ENCODE data around the gene ATP6V1G3.

ATP6V1G3 gene

GRCh38 chr1:198494658-198495103, 45.8 kb downstream of the ATP6V1G3 start:
- Histone ChIP-seq H3K9me3 (ENCODE audit: low read length) (no peaks in the 10 kb centered on the region), H3K27ac (ENCODE audit: low read depth, low read length) (no peak overlapping the region), H3K4me1 (ENCODE audit: insufficient read depth, low read length) (no peaks in the 10 kb centered on the region), H3K4me3 (ENCODE audit: low read depth in 1 of 2, low read length in 2 of 2) (no peak overlapping the region), H3K36me3 (ENCODE audit: insufficient read depth, low read length) (no peaks in the 10 kb centered on the region), H3K9ac (ENCODE audit: low read length) (no peak overlapping the region), H3K27me3 (ENCODE audit: control insufficient read depth in 1 of 2, insufficient read depth in 2 of 2, low read length in 2 of 2) (no peaks in the 10 kb centered on the region)

- no peak overlapping the region for H3K9ac ChIP-seq (ENCODE audit: low read length)
- no peaks in the 10 kb centered on the region for H3K4me1 ChIP-seq (ENCODE audit: insufficient read depth, low read length)
- H3K36me3 ChIP-seq (ENCODE audit: insufficient read depth, low read length) = no peaks in the 10 kb centered on the region
- H3K9me3 ChIP-seq (ENCODE audit: low read length) = no peaks in the 10 kb centered on the region
- H3K27ac ChIP-seq (ENCODE audit: low read depth, low read length) = no peak overlapping the region
- no peaks in the 10 kb centered on the region for H3K27me3 ChIP-seq (ENCODE audit: control insufficient read depth in 1 of 2, insufficient read depth in 2 of 2, low read length in 2 of 2)
- no peak overlapping the region for H3K4me3 ChIP-seq (ENCODE audit: low read depth in 1 of 2, low read length in 2 of 2)
These were observed 46.3 kb downstream of the ATP6V1G3 start for GRCh38 chr1:198494139-198494538.

- H3K4me1 ChIP-seq (ENCODE audit: insufficient read depth, low read length) = no peaks in the 10 kb centered on the region
- no peak overlapping the region for H3K27ac ChIP-seq (ENCODE audit: low read depth, low read length)
These were observed 47.2 kb downstream of the ATP6V1G3 start for GRCh38 chr1:198493329-198493728.

GRCh38 chr1:198492872-198493271, 47.6 kb downstream of the ATP6V1G3 start:
- Histone ChIP-seq H3K27ac (ENCODE audit: low read depth, low read length) (no peak overlapping the region), H3K36me3 (ENCODE audit: insufficient read depth, low read length) (no peaks in the 10 kb centered on the region), H3K9me3 (ENCODE audit: low read length) (no peaks in the 10 kb centered on the region), H3K9ac (ENCODE audit: low read length) (no peak overlapping the region), H3K27me3 (ENCODE audit: control insufficient read depth in 1 of 2, insufficient read depth in 2 of 2, low read length in 2 of 2) (no peaks in the 10 kb centered on the region), H3K4me1 (ENCODE audit: insufficient read depth, low read length) (no peaks in the 10 kb centered on the region), H3K4me3 (ENCODE audit: low read depth in 1 of 2, low read length in 2 of 2) (no peak overlapping the region)

More at GRCh38 chr1:198493329-198493728, 47.2 kb downstream of the ATP6V1G3 start:
- Histone ChIP-seq H3K27me3 (ENCODE audit: control insufficient read depth in 1 of 2, insufficient read depth in 2 of 2, low read length in 2 of 2) (no peaks in the 10 kb centered on the region), H3K9ac (ENCODE audit: low read length) (no peak overlapping the region), H3K36me3 (ENCODE audit: insufficient read depth, low read length) (no peaks in the 10 kb centered on the region), H3K9me3 (ENCODE audit: low read length) (no peaks in the 10 kb centered on the region), H3K4me3 (ENCODE audit: low read depth in 1 of 2, low read length in 2 of 2) (no peak overlapping the region)

- no peak overlapping the region for H3K9ac ChIP-seq (ENCODE audit: low read length)
- H3K36me3 ChIP-seq (ENCODE audit: insufficient read depth, low read length) = no peaks in the 10 kb centered on the region
- no peaks in the 10 kb centered on the region for H3K9me3 ChIP-seq (ENCODE audit: low read length)
- no peaks in the 10 kb centered on the region for H3K27me3 ChIP-seq (ENCODE audit: control insufficient read depth in 1 of 2, insufficient read depth in 2 of 2, low read length in 2 of 2)
- no peaks in the 10 kb centered on the region for H3K4me1 ChIP-seq (ENCODE audit: insufficient read depth, low read length)
- H3K4me3 ChIP-seq (ENCODE audit: low read depth in 1 of 2, low read length in 2 of 2) = no peak overlapping the region
- H3K27ac ChIP-seq (ENCODE audit: low read depth, low read length) = no peak overlapping the region
These were observed 48.9 kb downstream of the ATP6V1G3 start for GRCh38 chr1:198491596-198491995.

- H3K27ac ChIP-seq (ENCODE audit: low read depth, low read length) = no peak overlapping the region
- H3K9me3 ChIP-seq (ENCODE audit: low read length) = no peaks in the 10 kb centered on the region
- H3K4me3 ChIP-seq (ENCODE audit: low read depth in 1 of 2, low read length in 2 of 2) = no peak overlapping the region
- H3K9ac ChIP-seq (ENCODE audit: low read length) = no peak overlapping the region
- no peaks in the 10 kb centered on the region for H3K4me1 ChIP-seq (ENCODE audit: insufficient read depth, low read length)
- H3K36me3 ChIP-seq (ENCODE audit: insufficient read depth, low read length) = no peaks in the 10 kb centered on the region
- H3K27me3 ChIP-seq (ENCODE audit: control insufficient read depth in 1 of 2, insufficient read depth in 2 of 2, low read length in 2 of 2) = no peaks in the 10 kb centered on the region
These were observed 49.5 kb downstream of the ATP6V1G3 start for GRCh38 chr1:198491028-198491427.

- no peaks in the 10 kb centered on the region for H3K27me3 ChIP-seq (ENCODE audit: control insufficient read depth in 1 of 2, insufficient read depth in 2 of 2, low read length in 2 of 2)
- H3K9ac ChIP-seq (ENCODE audit: low read length) = no peak overlapping the region
- H3K27ac ChIP-seq (ENCODE audit: low read depth, low read length) = no peak overlapping the region
- no peaks in the 10 kb centered on the region for H3K4me1 ChIP-seq (ENCODE audit: insufficient read depth, low read length)
- no peaks in the 10 kb centered on the region for H3K36me3 ChIP-seq (ENCODE audit: insufficient read depth, low read length)
- no peak overlapping the region for H3K4me3 ChIP-seq (ENCODE audit: low read depth in 1 of 2, low read length in 2 of 2)
- no peaks in the 10 kb centered on the region for H3K9me3 ChIP-seq (ENCODE audit: low read length)
These were observed 50.3 kb downstream of the ATP6V1G3 start for GRCh38 chr1:198490224-198490623.

GRCh38 chr1:198486903-198487302, 53.6 kb downstream of the ATP6V1G3 start:
- H3K4me1 ChIP-seq (ENCODE audit: insufficient read depth, low read length) = no peaks in the 10 kb centered on the region
- no peaks in the 10 kb centered on the region for H3K9me3 ChIP-seq (ENCODE audit: low read length)
- no peaks in the 10 kb centered on the region for H3K27me3 ChIP-seq (ENCODE audit: control insufficient read depth in 1 of 2, insufficient read depth in 2 of 2, low read length in 2 of 2)
- H3K4me3 ChIP-seq (ENCODE audit: low read depth in 1 of 2, low read length in 2 of 2) = no peak overlapping the region
- H3K36me3 ChIP-seq (ENCODE audit: insufficient read depth, low read length) = no peaks in the 10 kb centered on the region
- H3K9ac ChIP-seq (ENCODE audit: low read length) = no peak overlapping the region
- H3K27ac ChIP-seq (ENCODE audit: low read depth, low read length) = no peak overlapping the region

- no peaks in the 10 kb centered on the region for H3K36me3 ChIP-seq (ENCODE audit: insufficient read depth, low read length)
- no peaks in the 10 kb centered on the region for H3K27me3 ChIP-seq (ENCODE audit: control insufficient read depth in 1 of 2, insufficient read depth in 2 of 2, low read length in 2 of 2)
- H3K4me3 ChIP-seq (ENCODE audit: low read depth in 1 of 2, low read length in 2 of 2) = no peak overlapping the region
- H3K9ac ChIP-seq (ENCODE audit: low read length) = no peak overlapping the region
- H3K9me3 ChIP-seq (ENCODE audit: low read length) = no peaks in the 10 kb centered on the region
- no peaks in the 10 kb centered on the region for H3K4me1 ChIP-seq (ENCODE audit: insufficient read depth, low read length)
- H3K27ac ChIP-seq (ENCODE audit: low read depth, low read length) = no peak overlapping the region
These were observed 56.8 kb downstream of the ATP6V1G3 start for GRCh38 chr1:198483645-198484044.

GRCh38 chr1:198483006-198483405, 57.5 kb downstream of the ATP6V1G3 start:
- H3K4me3 ChIP-seq (ENCODE audit: low read depth in 1 of 2, low read length in 2 of 2) = no peak overlapping the region
- H3K27ac ChIP-seq (ENCODE audit: low read depth, low read length) = no peak overlapping the region
- no peaks in the 10 kb centered on the region for H3K27me3 ChIP-seq (ENCODE audit: control insufficient read depth in 1 of 2, insufficient read depth in 2 of 2, low read length in 2 of 2)
- no peak overlapping the region for H3K9ac ChIP-seq (ENCODE audit: low read length)
- H3K9me3 ChIP-seq (ENCODE audit: low read length) = no peaks in the 10 kb centered on the region
- no peaks in the 10 kb centered on the region for H3K36me3 ChIP-seq (ENCODE audit: insufficient read depth, low read length)
- H3K4me1 ChIP-seq (ENCODE audit: insufficient read depth, low read length) = no peaks in the 10 kb centered on the region

GRCh38 chr1:198481661-198482060, 58.8 kb downstream of the ATP6V1G3 start:
- Histone ChIP-seq H3K4me3 (ENCODE audit: low read depth in 1 of 2, low read length in 2 of 2) (no peak overlapping the region), H3K27ac (ENCODE audit: low read depth, low read length) (no peak overlapping the region), H3K9me3 (ENCODE audit: low read length) (no peaks in the 10 kb centered on the region), H3K27me3 (ENCODE audit: control insufficient read depth in 1 of 2, insufficient read depth in 2 of 2, low read length in 2 of 2) (no peaks in the 10 kb centered on the region), H3K9ac (ENCODE audit: low read length) (no peak overlapping the region), H3K36me3 (ENCODE audit: insufficient read depth, low read length) (no peaks in the 10 kb centered on the region), H3K4me1 (ENCODE audit: insufficient read depth, low read length) (no peaks in the 10 kb centered on the region)

- no peaks in the 10 kb centered on the region for H3K4me1 ChIP-seq (ENCODE audit: insufficient read depth, low read length)
- H3K36me3 ChIP-seq (ENCODE audit: insufficient read depth, low read length) = no peaks in the 10 kb centered on the region
- no peaks in the 10 kb centered on the region for H3K9me3 ChIP-seq (ENCODE audit: low read length)
- H3K27ac ChIP-seq (ENCODE audit: low read depth, low read length) = no peak overlapping the region
- H3K9ac ChIP-seq (ENCODE audit: low read length) = no peak overlapping the region
- H3K4me3 ChIP-seq (ENCODE audit: low read depth in 1 of 2, low read length in 2 of 2) = no peak overlapping the region
- no peaks in the 10 kb centered on the region for H3K27me3 ChIP-seq (ENCODE audit: control insufficient read depth in 1 of 2, insufficient read depth in 2 of 2, low read length in 2 of 2)
These were observed 59.6 kb downstream of the ATP6V1G3 start for GRCh38 chr1:198480876-198481275.

Measured in muscle layer of colon (tissue), 2 donors.